CD14-positive monocyte (primary cell): Measurements from ENCODE around the gene PLCD1. TPM values are rescaled to one million over a fixed set of nuclear protein-coding genes. Genes with fewer than 3 reads are reported as not detected.
A peak's percentile ranks its signal among the peaks of the same experiment; 100 is the strongest.

Experiments used
- DNase-seq, 3 donors: peaks; one replicate each; pipeline ENCODE4 v3.0.0-alpha.2; 2011 to 2022
- H2AFZ ChIP-seq: 2 replicates; pipeline ENCODE4 v1.6.0; 2012; ENCODE audit warnings: mild to moderate bottlenecking, low read depth, low read length, inconsistent platforms; ENCODE audit not compliant: insufficient read depth, poor library complexity, severe bottlenecking
- H3K27ac ChIP-seq, 2 donors: 1 replicate in 1 of 2; 2 replicates in 1 of 2; pipeline ENCODE4 v1.5.1; 2012 to 2013; ENCODE audit warnings: low read length in 2 of 2, control low read depth in 1 of 2, inconsistent platforms in 1 of 2, low read depth in 1 of 2, mild to moderate bottlenecking in 1 of 2
- H3K27me3 ChIP-seq, 2 donors: one replicate each; pipeline versions ENCODE4 v1.6.0 to v1.6.1; 2011 to 2013; ENCODE audit warnings: low read length in 2 of 2; ENCODE audit not compliant: control insufficient read depth in 2 of 2, insufficient read depth in 2 of 2
- H3K36me3 ChIP-seq, 2 donors: replicated peaks in 1 of 2; 1 replicate in 1 of 2; 2 replicates in 1 of 2; pipeline versions ENCODE4 v1.5.1 to v1.6.1; 2012 to 2013; ENCODE audit warnings: low read length in 2 of 2, control low read depth in 1 of 2, inconsistent platforms in 1 of 2, mild to moderate bottlenecking in 1 of 2; ENCODE audit not compliant: insufficient read depth in 2 of 2, control insufficient read depth in 1 of 2
- H3K4me1 ChIP-seq, 2 donors: 1 replicate in 1 of 2; 2 replicates in 1 of 2; pipeline versions ENCODE4 v1.5.1 to v1.6.1; 2012 to 2013; ENCODE audit warnings: low read length in 2 of 2, control low read depth in 1 of 2, inconsistent platforms in 1 of 2, mild to moderate bottlenecking in 1 of 2, moderate library complexity in 1 of 2; ENCODE audit not compliant: insufficient read depth in 2 of 2, control insufficient read depth in 1 of 2
- H3K4me2 ChIP-seq: replicated peaks from 2 replicates; pipeline ENCODE3; 2012; ENCODE audit warnings: low read length, moderate library complexity, mild to moderate bottlenecking; ENCODE audit not compliant: poor library complexity, severe bottlenecking; ENCODE audit errors: extremely low read depth
- H3K4me3 ChIP-seq, 3 experiments: fragments of 200-600 bp in 1 of 3; sonication (generic) in 1 of 3; replicated peaks in 1 of 3; 1 replicate in 2 of 3; 2 replicates in 1 of 3; pipeline ENCODE4 v1.5.1; 2011 to 2013; ENCODE audit warnings: low read length in 3 of 3, mild to moderate bottlenecking in 3 of 3, control low read depth in 2 of 3, low read depth in 2 of 3, inconsistent platforms in 1 of 3, moderate library complexity in 1 of 3
- H3K79me2 ChIP-seq: 2 replicates; pipeline ENCODE4 v1.6.0; 2012; ENCODE audit warnings: mild to moderate bottlenecking, control low read depth, inconsistent platforms, low read length, moderate library complexity; ENCODE audit not compliant: insufficient read depth
- H3K9ac ChIP-seq: 2 replicates; pipeline ENCODE4 v1.6.0; 2017; ENCODE audit warnings: low read length, mild to moderate bottlenecking; ENCODE audit not compliant: insufficient read depth, poor library complexity, severe bottlenecking
- H3K9me3 ChIP-seq, 2 donors: replicated peaks in 1 of 2; 1 replicate in 1 of 2; 2 replicates in 1 of 2; pipeline versions ENCODE4 v1.5.1 to v1.6.1; 2012 to 2013; ENCODE audit warnings: low read length in 2 of 2, control low read depth in 1 of 2; ENCODE audit not compliant: control insufficient read depth in 1 of 2, insufficient read depth in 1 of 2
- H4K20me1 ChIP-seq: 2 replicates; pipeline ENCODE4 v1.6.0; 2012; ENCODE audit warnings: mild to moderate bottlenecking, low read length, control low read depth, moderate library complexity; ENCODE audit not compliant: insufficient read depth
- H3K27ac Mint-ChIP-seq, 7 donors: one replicate each; pipeline ENCODE4 v1.8.0; 2020; ENCODE audit warnings: mild to moderate bottlenecking in 7 of 7, mixed read lengths in 7 of 7, moderate library complexity in 6 of 7, inconsistent platforms in 2 of 7
- H3K27me3 Mint-ChIP-seq, 3 donors: one replicate each; pipeline ENCODE4 v1.8.0; 2021 to 2022; ENCODE audit warnings: low read depth in 3 of 3, mild to moderate bottlenecking in 3 of 3, mixed read lengths in 3 of 3, moderate library complexity in 3 of 3, inconsistent platforms in 1 of 3
- H3K36me3 Mint-ChIP-seq, 2 donors: one replicate each; pipeline ENCODE4 v1.8.0; 2020; ENCODE audit warnings: mixed read lengths in 2 of 2, inconsistent platforms in 1 of 2, mild to moderate bottlenecking in 1 of 2
- H3K4me1 Mint-ChIP-seq: one replicate; pipeline ENCODE4 v1.8.0; 2020; ENCODE audit warnings: mild to moderate bottlenecking, mixed read lengths
- H3K4me3 Mint-ChIP-seq, 2 donors: one replicate each; pipeline ENCODE4 v1.8.0; 2020; ENCODE audit warnings: mild to moderate bottlenecking in 2 of 2, mixed read lengths in 2 of 2, moderate library complexity in 1 of 2
- H3K9me3 Mint-ChIP-seq, 7 donors: one replicate each; pipeline ENCODE4 v1.8.0; 2020 to 2022; ENCODE audit warnings: mixed read lengths in 7 of 7, mild to moderate bottlenecking in 6 of 7, moderate library complexity in 6 of 7, inconsistent platforms in 2 of 7
- CTCF ChIP-seq: fragments of 200-600 bp; IDR thresholded peaks from one replicate; pipeline ENCODE4 v1.8.0; 2022; ENCODE audit warnings: antibody characterized with exemption, mild to moderate bottlenecking
- WGBS: methylation state at CpG from one replicate; pipeline ENCODE4 v1.1.5; 2013; ENCODE audit warnings: missing lambda C conversion rate; ENCODE audit not compliant: insufficient coverage; 5-methylcytosine and 5-hydroxymethylcytosine counted together
- intact Hi-C, 2 donors: fragments of 100-400 bp; cut with micrococcal nuclease; formaldehyde crosslinking; loops; one replicate each; pipeline versions ENCODE4 v1.15.0 to v1.15.1; 2023
- polyA plus RNA-seq, 3 donors: library from polyadenylated mRNA; depleted of rRNA in 1 of 3; unstranded in 2 of 3; stranded (reverse) in 1 of 3; fragments of 300-500 nt in 2 of 3; fragments of >200 nt in 1 of 3; fragmentation: Illumina TruSeq in 2 of 3; gene quantifications; 1 replicate in 2 of 3; 2 replicates in 1 of 3; pipeline ENCODE4 v1.2.3, GENCODE V29; 2012 to 2021

The PLCD1 gene
- polyA plus RNA-seq, 3 donors, result 4.1 to 6.4 (median 6.0) TPM

- no peaks in the 10 kb centered on the region for H3K79me2 ChIP-seq
- intact Hi-C loops, result no loop called here
- no peaks in the 10 kb centered on the region for H3K9me3 ChIP-seq
- no peak for DNase-seq
- Mint-ChIP-seq H3K9me3 (no peaks in the 10 kb centered on the region), H3K27me3 (peaks cover 0 to 2% (median 2%) of the 10 kb centered on the region in 3 donors), H3K27ac (peak overlapping the region; percentile 7 to 81 (median 67)), H3K4me3 (no peak overlapping the region), H3K36me3 (peaks cover 0 to 1% of the 10 kb centered on the region in 2 donors), H3K4me1 (peaks cover 71% of the 10 kb centered on the region)
- peaks cover 70 to 84% of the 10 kb centered on the region in 2 donors for H3K4me1 ChIP-seq
- H3K4me2 ChIP-seq, result no peak overlapping the region
- H3K27me3 ChIP-seq, result no peaks in the 10 kb centered on the region
- H3K4me3 ChIP-seq, result no peak overlapping the region
- peak overlapping the region in 1 of 2 donors; percentile 17 for H3K27ac ChIP-seq
- no peaks in the 10 kb centered on the region for H4K20me1 ChIP-seq
- WGBS, result no CpG with 5 or more reads among the region's 1 CpG
- H2AFZ ChIP-seq, result no peak overlapping the region
- no peaks in the 10 kb centered on the region for H3K36me3 ChIP-seq
- no peak for TF ChIP-seq CTCF
- H3K9ac ChIP-seq, result no peak overlapping the region
These were observed 47.1 kb downstream of the PLCD1 start for GRCh38 chr3:37982331-37982730.

GRCh38 chr3:37981348-37981664 lies 48.1 kb downstream of the PLCD1 start:
- Mint-ChIP-seq H3K9me3 (no peaks in the 10 kb centered on the region), H3K4me3 (no peak overlapping the region), H3K27me3 (peaks cover 0 to 2% (median 2%) of the 10 kb centered on the region in 3 donors), H3K27ac (peak overlapping the region; percentile 87 to 100 (median 97)), H3K4me1 (peaks cover 70% of the 10 kb centered on the region), H3K36me3 (peaks cover 0 to 1% of the 10 kb centered on the region in 2 donors)
- Histone ChIP-seq H3K9ac (no peak overlapping the region), H3K79me2 (no peaks in the 10 kb centered on the region), H3K36me3 (no peaks in the 10 kb centered on the region), H3K4me1 (peaks cover 64 to 74% of the 10 kb centered on the region in 2 donors), H3K4me3 (no peak overlapping the region), H3K27ac (peak overlapping the region; percentile 91 to 92), H3K27me3 (no peaks in the 10 kb centered on the region), H2AFZ (no peak overlapping the region), H4K20me1 (no peaks in the 10 kb centered on the region), H3K4me2 (no peak overlapping the region), H3K9me3 (no peaks in the 10 kb centered on the region)
- no CpG with 5 or more reads among the region's 2 CpGs for WGBS
- no peak for DNase-seq
- TF ChIP-seq CTCF, result no peak
- intact Hi-C loops, result no loop called here
